Stomach (tissue), 4 donors: ENCODE data around the gene RWDD3.

Experiments used
- CTCF ChIP-seq, 7 experiments: fragments of 450-650 bp in 4 of 7; fragments of 200-600 bp in 3 of 7; sonication (generic) in 3 of 7; IDR thresholded peaks; one replicate each; pipeline ENCODE4 v1.5.1; 2016 to 2019; ENCODE audit warnings: antibody characterized with exemption in 7 of 7, control low read depth in 2 of 7, mild to moderate bottlenecking in 1 of 7
- POLR2A ChIP-seq, 4 donors: fragments of 450-650 bp; IDR thresholded peaks; one replicate each; pipeline ENCODE4 v1.6.1; 2016; ENCODE audit warnings: antibody characterized with exemption in 4 of 4, control low read depth in 2 of 4, mild to moderate bottlenecking in 1 of 4, moderate library complexity in 1 of 4
- POLR2AphosphoS5 ChIP-seq, 3 donors: sonication (generic); formaldehyde crosslinking; IDR thresholded peaks; one replicate each; pipeline ENCODE4 v1.6.1; 2016; ENCODE audit warnings: antibody characterized with exemption in 3 of 3

- TF ChIP-seq CTCF (IDR thresholded peaks at IDR 0.05): no peak
- TF ChIP-seq POLR2AphosphoS5 (IDR thresholded peaks at IDR 0.05): no peak
- TF ChIP-seq POLR2A (IDR thresholded peaks at IDR 0.05): no peak
These were observed 25.2 kb downstream of the RWDD3 start for GRCh38 chr1:95259245-95259644.
